Activated T-cell treated with anti-CD3 and anti-CD28 coated beads, Interleukin-2, amount 50 U/mL, for 4 hours (primary cell): ENCODE measurements around the gene SERPINB1. TPM values are rescaled to one million over a fixed set of nuclear protein-coding genes. Genes with fewer than 3 reads are reported as not detected.
"Not testable (repeated sequence)": the region's sequence is repeated elsewhere in the genome, so short reads cannot be mapped to it uniquely, and the experiment has no call there.

Source experiments
- ATAC-seq, 2 donors: fragments of 200-7000 bp; cut with Tn5 transposase; one replicate each; pipeline ENCODE4 v1.10.0; 2021
- DNase-seq: peaks from one replicate; pipeline ENCODE4 v3.0.0-alpha.2; 2020
- H3K27me3 Mint-ChIP-seq: one replicate; pipeline ENCODE4 v1.8.0; 2021; ENCODE audit warnings: low read depth, mixed read lengths
- H3K36me3 Mint-ChIP-seq: one replicate; pipeline ENCODE4 v1.8.0; 2022; ENCODE audit warnings: mixed read lengths; ENCODE audit not compliant: insufficient read depth
- H3K4me1 Mint-ChIP-seq: one replicate; pipeline ENCODE4 v1.8.0; 2021; ENCODE audit warnings: low read depth, mixed read lengths
- H3K4me3 Mint-ChIP-seq: one replicate; pipeline ENCODE4 v1.8.0; 2021; ENCODE audit warnings: mild to moderate bottlenecking, moderate library complexity, mixed read lengths
- H3K9me3 Mint-ChIP-seq: one replicate; pipeline ENCODE4 v1.8.0; 2021; ENCODE audit warnings: mixed read lengths
- total RNA-seq, 3 donors: library from RNA; stranded (reverse); gene quantifications; one replicate each; pipeline ENCODE4 v1.2.1, GENCODE V29; 2021

SERPINB1 gene
- total RNA-seq, 3 donors from 2014 or later: 16.7 to 19.3 (median 18.0) TPM

GRCh38 chr6:2859798-2860705, 18.4 kb upstream of the SERPINB1 start:
- not testable (repeated sequence) for H3K9me3 Mint-ChIP-seq, ATAC-seq, DNase-seq, H3K36me3 Mint-ChIP-seq, H3K27me3 Mint-ChIP-seq, H3K4me3 Mint-ChIP-seq
- H3K4me1 Mint-ChIP-seq: peaks cover 90% of the 10 kb centered on the region

DNA sequence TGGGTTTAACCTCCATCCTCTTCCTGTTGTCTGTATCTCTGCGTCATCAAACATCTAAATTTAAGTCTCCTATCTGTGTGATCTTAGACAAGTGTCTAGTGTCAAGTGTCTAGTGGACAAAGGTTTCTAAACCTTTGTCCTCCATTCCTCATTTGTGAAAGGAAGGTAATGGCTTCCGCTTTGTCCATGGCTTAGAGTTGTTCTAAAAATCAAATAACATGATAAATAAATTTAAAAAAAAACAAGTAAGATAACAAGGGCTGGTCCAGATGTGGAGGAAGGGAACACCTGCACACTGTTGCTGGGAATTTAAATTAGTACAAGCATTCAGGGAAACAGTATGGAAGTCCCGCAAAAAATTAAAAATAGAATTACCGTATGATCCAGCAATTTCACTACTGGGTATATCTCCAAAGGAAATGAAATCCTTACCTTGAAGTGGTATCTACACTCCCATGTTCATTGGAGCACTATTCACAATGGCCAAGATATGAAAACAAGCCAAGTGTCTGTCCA, 17.6 kb upstream of the SERPINB1 start:
- H3K27me3 Mint-ChIP-seq: no peaks in the 10 kb centered on the region
- H3K4me1 Mint-ChIP-seq: peaks cover 91% of the 10 kb centered on the region
- peak overlapping the region; percentile 84 for H3K4me3 Mint-ChIP-seq
- ATAC-seq (no peak), DNase-seq (no peak)
- H3K36me3 Mint-ChIP-seq: peaks cover 2% of the 10 kb centered on the region
- H3K9me3 Mint-ChIP-seq: no peaks in the 10 kb centered on the region

- ATAC-seq (peak; percentile 68), DNase-seq (peak; percentile 73)
- Mint-ChIP-seq H3K4me1 (peaks cover 93% of the 10 kb centered on the region), H3K4me3 (peak overlapping the region; percentile 84), H3K36me3 (peaks cover 2% of the 10 kb centered on the region), H3K27me3 (no peaks in the 10 kb centered on the region), H3K9me3 (no peaks in the 10 kb centered on the region)
Observed at GRCh38 chr6:2857580-2858337, 16.1 kb upstream of the SERPINB1 start.

DNA sequence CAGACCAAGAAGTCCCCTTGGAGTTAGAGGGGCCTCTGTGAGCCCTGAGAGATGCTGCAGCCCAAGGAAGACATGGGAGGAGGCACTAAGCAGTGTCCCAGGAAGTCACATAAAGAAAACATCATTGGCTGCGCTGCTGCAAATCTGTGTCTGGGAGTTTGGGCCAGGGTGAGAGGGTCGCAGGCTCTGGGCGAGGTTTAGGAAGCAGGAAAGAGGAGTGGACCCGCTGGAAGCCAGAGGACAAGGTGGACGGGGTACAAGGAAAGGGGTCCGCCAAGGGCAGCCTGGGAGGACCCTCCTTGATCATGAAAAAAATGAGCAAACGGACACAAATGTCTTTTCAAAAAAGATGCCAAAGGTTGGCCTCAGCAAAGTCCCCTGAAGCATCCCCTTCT, 15.5 kb upstream of the SERPINB1 start:
- Mint-ChIP-seq H3K9me3 (no peaks in the 10 kb centered on the region), H3K36me3 (peaks cover 2% of the 10 kb centered on the region), H3K4me3 (peak overlapping the region; percentile 84), H3K27me3 (no peaks in the 10 kb centered on the region), H3K4me1 (peaks cover 91% of the 10 kb centered on the region)
- DNase-seq: no peak
- no peak for ATAC-seq

DNA sequence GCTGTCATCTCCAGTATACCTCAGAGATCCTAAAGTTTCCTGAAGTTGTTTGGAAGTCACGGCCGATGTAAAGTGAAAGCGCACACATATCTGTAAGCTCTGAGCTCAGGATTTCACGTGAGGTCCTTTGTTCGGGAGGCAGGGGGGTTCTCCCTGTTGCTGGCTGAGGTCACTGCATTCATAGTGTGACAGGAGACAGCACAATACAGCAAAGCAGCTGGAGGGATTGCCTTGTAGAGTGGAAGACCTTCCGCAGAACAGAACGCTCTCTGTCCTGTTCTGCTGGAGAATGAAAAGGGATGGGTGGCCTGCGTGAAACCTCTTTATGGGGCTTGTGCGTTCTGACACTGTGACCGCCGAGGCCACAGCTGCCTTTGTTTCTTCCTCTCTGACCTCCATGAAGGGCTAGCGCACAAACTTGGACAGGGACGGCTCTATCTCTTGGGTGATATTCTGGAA, 13.4 kb upstream of the SERPINB1 start:
- no peak for DNase-seq
- Mint-ChIP-seq H3K27me3 (no peaks in the 10 kb centered on the region), H3K4me3 (peak overlapping the region; percentile 65), H3K4me1 (peaks cover 75% of the 10 kb centered on the region), H3K9me3 (no peaks in the 10 kb centered on the region), H3K36me3 (no peaks in the 10 kb centered on the region)
- ATAC-seq: no peak

DNA sequence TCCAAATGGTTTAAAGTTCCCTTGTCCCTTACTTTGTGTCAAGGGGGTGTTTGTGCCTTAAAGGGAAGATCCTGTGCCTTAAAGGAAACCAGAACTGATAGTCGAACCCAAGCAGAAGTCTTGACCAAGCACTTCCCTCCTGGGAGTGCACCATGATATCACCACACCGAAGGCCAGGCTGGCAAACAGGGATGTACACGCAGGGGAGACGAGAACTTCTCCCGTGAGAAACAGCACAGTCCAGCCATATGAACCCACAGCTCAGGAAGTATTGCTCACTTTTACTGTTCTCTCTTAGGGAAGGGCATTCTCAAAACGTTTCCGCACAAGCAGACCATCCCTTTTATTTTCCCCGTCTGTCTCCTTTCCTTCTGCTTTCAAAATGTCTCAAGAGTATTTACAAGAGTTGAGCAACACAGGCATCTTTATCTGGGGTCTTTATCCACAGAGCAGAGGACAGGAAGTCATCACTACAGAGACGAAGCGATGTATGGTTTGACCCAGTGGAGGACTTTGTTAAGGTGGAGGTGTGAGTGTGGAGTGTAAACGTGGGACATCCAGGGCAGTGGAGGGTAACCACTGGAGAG, 12.8 kb upstream of the SERPINB1 start:
- Mint-ChIP-seq H3K27me3 (no peaks in the 10 kb centered on the region), H3K4me1 (peaks cover 71% of the 10 kb centered on the region), H3K36me3 (no peaks in the 10 kb centered on the region), H3K9me3 (no peaks in the 10 kb centered on the region), H3K4me3 (peak overlapping the region; percentile 65)
- ATAC-seq: no peak
- no peak for DNase-seq

DNA sequence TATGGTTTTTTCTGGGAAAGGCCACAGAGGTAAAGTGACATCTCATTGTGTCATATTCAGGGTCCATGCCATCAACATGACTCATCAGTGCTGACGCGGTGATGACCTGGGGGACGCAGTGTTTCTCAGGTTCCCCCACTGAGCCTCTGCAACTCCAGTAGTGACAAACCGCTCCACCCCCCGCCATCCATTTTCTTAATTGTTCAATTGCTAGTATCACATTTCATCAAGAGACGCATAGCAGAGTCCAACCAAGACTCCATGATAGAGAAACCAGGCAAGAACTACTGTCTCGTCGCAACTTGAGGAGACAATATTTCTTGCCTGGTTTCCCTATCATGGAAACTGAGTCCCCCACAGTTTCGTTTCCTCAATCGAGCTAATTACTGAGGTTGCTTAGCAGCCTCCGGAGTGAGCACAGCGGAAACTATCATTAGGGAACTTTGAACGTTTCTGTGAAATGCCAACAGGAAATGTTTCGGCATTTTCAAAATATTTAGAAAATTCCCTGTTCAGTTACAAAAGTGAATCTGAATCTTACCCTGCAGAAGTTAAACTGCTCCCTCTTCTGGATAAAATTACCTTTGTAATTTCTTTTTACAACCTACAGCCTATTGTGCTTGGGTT, 12.2 kb upstream of the SERPINB1 start:
- peak; percentile 71 to 74 for ATAC-seq
- Mint-ChIP-seq H3K4me3 (peak overlapping the region; percentile 65), H3K27me3 (no peaks in the 10 kb centered on the region), H3K4me1 (peaks cover 69% of the 10 kb centered on the region), H3K36me3 (no peaks in the 10 kb centered on the region), H3K9me3 (no peaks in the 10 kb centered on the region)
- peak; percentile 82 for DNase-seq

DNA sequence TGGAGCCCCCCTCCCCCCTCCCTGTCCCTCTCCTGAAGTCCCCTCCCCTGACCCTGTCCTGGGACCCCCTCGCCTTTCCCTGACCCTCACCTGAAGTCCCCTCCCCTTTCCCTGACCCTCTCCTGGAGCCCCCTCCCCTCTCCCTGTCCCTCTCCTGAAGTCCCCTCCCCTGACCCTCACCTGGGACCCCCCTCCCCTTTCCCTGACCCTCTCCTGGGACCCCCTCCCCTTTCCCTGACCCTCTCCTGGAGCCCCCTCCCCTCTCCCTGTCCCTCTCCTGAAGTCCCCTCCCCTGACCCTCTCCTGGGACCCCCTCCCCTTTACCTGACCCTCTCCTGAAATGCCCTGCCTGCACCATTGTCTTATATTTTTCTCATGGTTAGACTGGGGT, 11.7 kb upstream of the SERPINB1 start:
- peak overlapping the region; percentile 65 for H3K4me3 Mint-ChIP-seq
- ATAC-seq, H3K36me3 Mint-ChIP-seq, H3K9me3 Mint-ChIP-seq, H3K27me3 Mint-ChIP-seq, DNase-seq: not testable (repeated sequence)
- peaks cover 69% of the 10 kb centered on the region for H3K4me1 Mint-ChIP-seq

GRCh38 chr6:2852921-2853322, 11.3 kb upstream of the SERPINB1 start:
- Mint-ChIP-seq H3K9me3 (no peaks in the 10 kb centered on the region), H3K36me3 (no peaks in the 10 kb centered on the region), H3K4me3 (no peak overlapping the region), H3K27me3 (no peaks in the 10 kb centered on the region), H3K4me1 (peaks cover 69% of the 10 kb centered on the region)
- DNase-seq (no peak), ATAC-seq (no peak)

DNA sequence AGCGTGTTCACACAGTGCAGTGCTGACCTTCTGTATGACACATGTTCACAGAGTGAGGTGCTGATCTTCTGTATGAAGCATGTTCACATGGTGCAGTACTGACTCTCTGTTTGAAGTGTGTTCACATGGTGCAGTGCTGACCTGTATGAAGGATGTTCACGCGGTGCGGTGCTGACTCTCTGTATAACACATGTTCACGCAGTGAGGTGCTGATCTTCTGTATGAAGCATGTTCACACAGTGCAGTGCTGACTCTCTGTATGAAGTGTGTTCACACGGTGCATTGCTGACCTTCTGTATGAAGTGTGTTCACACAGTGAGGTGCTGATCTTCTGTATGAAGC, 10.8 kb upstream of the SERPINB1 start:
- Mint-ChIP-seq H3K4me1 (peaks cover 66% of the 10 kb centered on the region), H3K9me3 (no peaks in the 10 kb centered on the region), H3K36me3 (no peaks in the 10 kb centered on the region), H3K4me3 (no peak overlapping the region), H3K27me3 (no peaks in the 10 kb centered on the region)
- ATAC-seq: no peak
- DNase-seq: no peak

DNA sequence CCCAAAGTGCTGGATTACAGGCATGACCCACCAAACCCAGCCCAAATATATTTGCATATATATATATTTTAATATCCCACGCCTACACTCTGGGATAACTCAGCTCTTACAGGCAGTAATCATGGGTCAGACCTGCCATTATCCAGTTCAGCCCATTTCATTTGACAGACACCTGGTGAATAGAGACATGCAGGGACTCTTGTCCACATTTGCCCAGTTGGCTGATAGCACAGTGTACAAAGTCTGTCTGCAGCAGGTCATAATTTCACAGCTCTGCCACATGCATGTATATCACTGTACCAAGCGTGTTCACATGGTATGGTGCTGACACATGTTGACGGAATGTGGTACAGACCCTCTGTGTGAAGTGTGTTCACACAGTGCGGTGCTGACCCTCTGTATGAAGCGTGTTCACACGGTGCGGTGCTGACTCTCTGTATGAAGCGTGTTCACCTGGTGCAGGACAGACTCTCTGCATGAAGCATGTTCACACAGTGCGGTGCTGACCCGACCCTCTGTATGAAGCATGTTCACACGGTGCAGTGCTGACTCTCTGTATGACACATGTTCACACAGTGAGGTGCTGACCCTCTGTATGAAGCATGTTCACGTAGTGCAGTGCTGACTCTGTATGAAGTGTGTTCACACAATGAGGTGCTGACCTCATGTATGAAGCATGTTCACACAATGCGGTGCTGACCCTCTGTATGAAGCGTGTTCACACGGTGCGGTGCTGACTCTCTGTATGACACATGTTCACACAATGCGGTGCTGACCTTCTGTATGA, 10.3 kb upstream of the SERPINB1 start:
- no peaks in the 10 kb centered on the region for H3K27me3 Mint-ChIP-seq
- no peak for DNase-seq
- peaks cover 64% of the 10 kb centered on the region for H3K4me1 Mint-ChIP-seq
- no peak for ATAC-seq
- H3K4me3 Mint-ChIP-seq: no peak overlapping the region
- no peaks in the 10 kb centered on the region for H3K36me3 Mint-ChIP-seq
- H3K9me3 Mint-ChIP-seq: no peaks in the 10 kb centered on the region

DNA sequence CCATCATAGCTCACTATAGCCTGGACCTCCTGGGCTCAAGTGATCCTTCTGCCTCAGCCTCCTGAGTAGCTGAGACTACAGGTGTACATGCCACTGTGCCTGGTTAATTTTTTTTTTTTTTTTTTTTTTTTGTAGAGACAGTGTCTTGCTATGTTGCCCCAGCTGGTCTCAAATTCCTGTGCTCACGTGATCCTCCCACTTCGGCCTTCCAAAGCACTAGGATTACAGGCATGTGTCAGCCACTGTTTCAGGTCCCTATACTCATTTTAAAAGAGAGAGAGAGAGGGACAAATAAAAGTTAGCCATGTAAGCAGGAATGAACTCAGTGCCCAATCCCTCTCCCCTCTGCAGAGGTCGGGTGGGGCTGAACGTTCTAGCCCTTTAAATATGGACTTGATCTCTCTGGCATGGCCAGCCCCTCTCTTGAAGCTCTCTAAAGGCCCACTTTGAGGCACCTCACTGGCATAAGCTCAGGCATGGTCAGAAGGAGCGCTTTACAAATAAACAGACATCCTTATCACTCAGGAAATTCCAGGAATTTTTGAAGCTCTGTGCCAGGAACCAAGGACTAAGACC, 9.0 kb upstream of the SERPINB1 start:
- no peaks in the 10 kb centered on the region for H3K36me3 Mint-ChIP-seq
- no peak for ATAC-seq
- no peak for DNase-seq
- no peaks in the 10 kb centered on the region for H3K27me3 Mint-ChIP-seq
- no peak overlapping the region for H3K4me3 Mint-ChIP-seq
- H3K9me3 Mint-ChIP-seq: no peaks in the 10 kb centered on the region
- H3K4me1 Mint-ChIP-seq: peaks cover 61% of the 10 kb centered on the region

DNA sequence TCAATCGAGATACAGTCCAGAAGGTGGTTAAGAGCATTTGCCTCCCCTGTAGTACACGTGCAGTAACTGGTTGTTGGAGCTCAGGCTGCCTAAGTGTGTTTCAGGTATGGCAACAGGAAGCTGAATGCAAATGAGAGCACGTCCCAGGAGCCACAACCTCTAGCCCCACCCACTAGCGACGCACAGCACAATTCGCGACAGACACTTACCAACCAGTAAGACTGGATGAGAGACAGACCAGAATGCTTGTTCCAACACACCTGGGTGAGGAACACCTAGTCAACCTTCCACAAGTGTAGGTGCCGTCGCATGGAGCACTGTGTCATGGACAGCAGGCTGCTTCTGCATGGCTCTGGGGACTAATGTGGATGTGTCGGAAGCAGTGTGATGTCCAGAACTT, 7.2 kb upstream of the SERPINB1 start:
- peaks cover 50% of the 10 kb centered on the region for H3K4me1 Mint-ChIP-seq
- no peak overlapping the region for H3K4me3 Mint-ChIP-seq
- no peaks in the 10 kb centered on the region for H3K27me3 Mint-ChIP-seq
- peak; percentile 30 to 61 for ATAC-seq
- DNase-seq: peak; percentile 65
- H3K9me3 Mint-ChIP-seq: no peaks in the 10 kb centered on the region
- no peaks in the 10 kb centered on the region for H3K36me3 Mint-ChIP-seq
